DMS153 treated with DMSO at 0.1 percent for 48 hours (cell line): ENCODE results near the gene ZFYVE26.
A peak's percentile ranks its signal among the peaks of the same experiment; 100 is the strongest.
"Not testable (repeated sequence)": the region's sequence is repeated elsewhere in the genome, so short reads cannot be mapped to it uniquely, and the experiment has no call there.

ENCODE experiments used
- DNase-seq: peaks from one replicate; lab custom pipeline; 2025; ENCODE audit not compliant: unreplicated experiment; lab: John Stamatoyannopoulos, UW

Gene ZFYVE26

GRCh38 chr14:67717048-67717447 lies 99.3 kb downstream of the ZFYVE26 start:
- no peak for DNase-seq

DNA sequence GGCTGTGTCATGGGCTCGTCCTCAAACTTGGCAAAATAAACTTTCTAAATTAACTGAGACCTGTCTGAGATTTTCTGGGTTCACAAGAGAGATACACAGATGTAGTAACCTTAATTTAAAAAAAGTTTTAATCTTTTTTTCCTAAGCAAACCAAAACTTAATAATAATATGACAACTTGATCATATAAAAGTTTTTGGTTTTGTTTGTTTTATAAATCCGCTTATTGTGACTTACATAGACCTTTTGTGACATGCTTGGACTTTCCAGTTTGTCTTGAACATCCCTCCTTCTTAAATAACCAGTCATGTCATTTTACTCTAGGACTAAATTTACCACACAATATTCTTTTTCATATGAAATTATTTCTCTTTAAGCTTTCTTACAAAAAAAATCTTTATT lies 106.2 kb downstream of the ZFYVE26 start:
- DNase-seq: no peak

DNA sequence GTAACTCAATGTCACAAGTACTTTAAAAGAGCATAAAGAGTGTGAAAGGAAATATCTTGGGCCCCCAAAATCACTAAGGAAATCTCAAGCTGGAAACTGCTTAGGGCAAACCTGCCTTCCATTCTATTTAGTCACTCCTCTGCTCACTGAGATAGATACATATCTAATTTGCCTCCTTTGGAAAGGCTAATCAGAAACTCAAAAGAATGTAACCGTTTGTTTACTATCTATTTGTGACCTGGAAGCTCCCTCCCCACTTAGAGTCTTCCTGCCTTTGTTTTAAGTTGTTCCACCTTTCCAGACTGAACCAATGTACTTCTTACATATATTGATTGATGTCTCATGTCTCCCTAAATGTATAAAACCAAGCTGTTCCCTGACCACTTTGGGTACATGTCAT lies 106.6 kb downstream of the ZFYVE26 start:
- not testable (repeated sequence) for DNase-seq

GRCh38 chr14:67709346-67709745 lies 107.0 kb downstream of the ZFYVE26 start:
- DNase-seq: not testable (repeated sequence)

- DNase-seq: no peak
Measured at GRCh38 chr14:67705211-67705610, 111.2 kb downstream of the ZFYVE26 start.

GRCh38 chr14:67704484-67705089 lies 111.8 kb downstream of the ZFYVE26 start:
- peak; percentile 72 for DNase-seq

- no peak for DNase-seq
Measured at GRCh38 chr14:67703997-67704396, 112.4 kb downstream of the ZFYVE26 start.

DNA sequence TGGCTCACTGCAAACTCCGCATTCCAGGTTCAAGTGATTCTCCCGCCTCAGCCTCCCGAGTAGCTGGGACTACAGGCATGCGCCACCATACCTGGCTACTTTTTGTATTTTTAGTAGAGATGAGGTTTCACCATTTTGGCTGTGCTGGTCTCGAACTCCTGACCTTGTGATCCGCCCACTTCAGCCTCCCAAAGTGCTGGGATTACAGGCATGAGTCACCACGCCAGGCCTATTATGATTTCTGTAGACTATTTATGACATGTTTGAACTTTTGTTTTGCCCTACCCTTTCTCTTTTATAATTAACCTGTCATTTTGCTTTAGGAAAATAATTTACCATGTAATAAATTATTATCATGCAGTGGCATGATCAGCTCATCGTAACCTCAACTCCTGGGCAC lies 114.9 kb downstream of the ZFYVE26 start, which contains the start of gene RDH12:
RDH12 (plus strand) TSS at position 395 of the 400 bp plus-strand sequence. CDS start 20,757 bp downstream, outside the sequence.
- DNase-seq: not testable (repeated sequence)

GRCh38 chr14:67698179-67698578 lies 118.2 kb downstream of the ZFYVE26 start:
- DNase-seq: no peak

- DNase-seq: no peak
Measured at GRCh38 chr14:67697006-67697405, 119.4 kb downstream of the ZFYVE26 start.
